HT-29 (cell line): ENCODE results near the gene PLEKHD1. TPM values are rescaled to one million over a fixed set of nuclear protein-coding genes. Genes with fewer than 3 reads are reported as not detected.
"Not testable (repeated sequence)": the region's sequence is repeated elsewhere in the genome, so short reads cannot be mapped to it uniquely, and the experiment has no call there.

ENCODE experiments used
- DNase-seq: peaks from one replicate; pipeline ENCODE4 v3.0.0-alpha.2; 2015; ENCODE audit warnings: low spot score
- total RNA-seq: library from RNA; depleted of rRNA; stranded (reverse); fragments of >200 nt; shearing (Covaris generic); gene quantifications from 2 replicates; pipeline ENCODE4 v1.2.3, GENCODE V29; 2014; rRNA removed

PLEKHD1 gene
- not detected in 2 replicates for total RNA-seq

GRCh38 chr14:69484444-69485314 lies at the start of gene PLEKHD1:
PLEKHD1 (plus strand) TSS chr14:69484728; CDS start chr14:69484966, 238 bp downstream.
- no peak for DNase-seq

DNA sequence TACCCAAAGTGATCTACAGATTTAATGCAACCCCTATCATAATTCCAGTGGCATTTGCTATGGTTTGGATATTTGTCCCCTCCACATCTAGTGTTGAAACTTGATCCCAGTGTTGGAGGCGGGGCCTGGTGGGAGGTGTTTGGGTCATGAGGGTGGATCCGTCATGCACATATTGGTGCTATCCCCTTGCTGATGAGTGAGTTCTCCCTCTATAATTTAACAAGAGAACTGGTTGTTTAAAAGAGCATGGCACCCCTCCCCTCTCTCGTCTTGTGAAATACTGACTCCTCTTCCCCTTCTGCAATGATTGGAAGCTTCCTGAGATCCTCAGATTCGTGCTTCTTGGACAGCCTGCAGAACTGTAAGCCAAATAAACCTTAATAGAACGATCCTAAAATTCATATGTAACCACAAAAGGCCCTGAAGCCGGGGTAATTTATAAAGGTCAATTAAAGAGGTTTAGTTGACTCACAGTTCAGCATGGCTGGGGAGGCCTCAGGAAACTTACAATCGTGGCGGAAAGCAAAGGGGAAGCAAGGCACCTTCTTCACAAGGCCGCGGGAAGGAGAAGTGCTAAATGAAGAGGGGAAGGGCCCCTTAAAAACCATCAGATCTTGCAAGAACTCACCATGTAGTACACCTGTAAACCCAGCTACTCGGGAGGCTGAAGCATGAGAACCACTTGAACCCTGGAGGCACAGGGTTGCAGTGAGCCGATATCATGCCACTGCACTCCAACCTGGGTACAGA lies 44.8 kb upstream of the PLEKHD1 start:
- no peak for DNase-seq

DNA sequence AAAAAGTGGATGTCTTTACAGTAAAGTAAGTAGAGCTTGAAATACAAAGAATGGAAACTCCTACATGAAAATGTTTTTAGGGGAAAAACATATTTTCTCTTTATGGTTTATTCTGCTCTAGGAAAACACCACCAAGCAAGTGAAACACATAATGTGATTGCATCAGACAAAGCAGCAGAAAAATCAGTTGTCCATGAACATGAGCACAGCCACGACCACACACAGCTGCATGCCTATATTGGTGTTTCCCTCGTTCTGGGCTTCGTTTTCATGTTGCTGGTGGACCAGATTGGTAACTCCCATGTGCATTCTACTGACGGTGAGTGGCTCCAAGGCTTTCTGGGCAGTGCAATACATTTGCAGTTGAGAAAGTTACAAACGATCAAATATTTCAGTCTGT lies 42.6 kb upstream of the PLEKHD1 start:
- DNase-seq = no peak

DNA sequence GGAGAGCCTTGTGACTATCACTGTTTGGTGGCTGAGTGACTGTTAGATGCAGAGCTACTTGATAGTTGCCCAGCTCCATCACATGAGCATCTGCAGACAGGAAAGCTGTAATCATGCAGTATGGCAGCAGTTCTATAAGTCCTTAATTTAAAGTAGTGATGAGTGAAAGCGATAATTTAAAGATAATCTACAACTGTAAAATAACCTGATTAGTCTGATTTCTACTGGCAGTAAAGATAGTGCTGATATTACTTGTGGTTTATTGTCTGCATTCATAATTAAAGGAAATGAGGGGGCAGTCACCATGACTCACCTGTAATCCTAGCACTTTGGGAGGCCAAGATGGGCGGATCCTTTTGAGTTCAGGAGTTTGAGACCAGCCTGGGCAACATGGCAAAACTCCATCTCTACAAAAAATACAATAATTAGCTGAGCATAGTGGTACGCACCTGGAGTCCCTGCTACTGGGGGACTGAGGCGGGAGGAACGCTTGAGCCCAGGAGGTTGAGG lies 41.2 kb upstream of the PLEKHD1 start:
- no peak for DNase-seq

DNA sequence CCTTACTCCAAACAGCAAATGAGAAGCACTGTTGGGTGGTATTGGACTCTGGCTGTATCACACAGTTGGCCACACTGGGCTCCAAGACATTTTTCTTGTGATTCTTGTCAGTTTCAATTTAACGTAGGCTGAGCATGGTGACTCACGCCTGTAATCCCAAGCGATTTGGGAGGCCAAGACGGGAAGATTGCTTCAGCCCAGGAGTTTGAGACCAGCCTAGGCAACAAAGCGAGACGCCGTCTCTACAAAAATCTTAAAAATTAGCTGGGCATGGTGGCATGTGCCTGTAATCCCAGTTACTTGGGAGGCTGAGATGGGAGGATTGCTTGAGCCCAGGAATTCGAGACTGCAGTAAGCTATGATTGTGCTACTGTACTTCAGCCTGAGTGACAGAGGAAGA lies 35.3 kb upstream of the PLEKHD1 start:
- DNase-seq = no peak

DNA sequence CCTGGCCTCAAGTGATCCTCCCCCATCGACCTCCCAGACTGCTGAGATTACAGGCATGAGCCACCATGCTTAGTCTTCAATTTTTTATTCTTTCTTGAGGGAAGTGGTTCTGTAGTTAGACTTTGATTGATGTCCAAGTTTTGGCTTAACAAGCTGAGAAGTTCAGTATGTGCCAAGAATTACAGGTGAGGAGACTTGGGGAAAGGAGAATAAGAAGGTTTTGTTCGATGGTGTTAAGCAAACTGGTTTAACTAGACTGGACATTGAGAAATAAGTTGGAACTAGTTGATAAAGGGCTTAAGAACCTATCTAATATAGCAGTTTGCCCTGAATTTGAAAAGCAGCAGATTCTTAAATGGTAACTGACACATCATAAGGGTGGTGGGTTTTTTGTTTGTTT lies 32.6 kb upstream of the PLEKHD1 start:
- no peak for DNase-seq

- DNase-seq = no peak
Observed at GRCh38 chr14:69458350-69458749, 26.2 kb upstream of the PLEKHD1 start.

DNA sequence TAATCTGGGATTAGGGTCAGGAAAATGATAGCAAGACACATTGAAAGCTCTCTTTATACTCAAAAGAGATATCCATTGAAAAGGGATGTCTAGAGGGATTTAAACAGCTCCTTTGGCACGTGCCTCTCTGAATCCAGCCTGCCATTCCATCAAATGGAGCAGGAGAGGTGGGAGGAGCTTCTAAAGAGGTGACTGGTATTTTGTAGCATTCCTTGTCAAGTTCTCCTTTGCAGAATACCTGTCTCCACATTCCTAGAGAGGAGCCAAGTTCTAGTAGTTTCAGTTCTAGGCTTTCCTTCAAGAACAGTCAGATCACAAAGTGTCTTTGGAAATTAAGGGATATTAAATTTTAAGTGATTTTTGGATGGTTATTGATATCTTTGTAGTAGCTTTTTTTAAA lies 25.4 kb upstream of the PLEKHD1 start:
- no peak for DNase-seq

- peak; percentile 82 for DNase-seq
Observed at GRCh38 chr14:69460093-69460701, 24.3 kb upstream of the PLEKHD1 start.

- DNase-seq = no peak
Observed at GRCh38 chr14:69464379-69464778, 20.1 kb upstream of the PLEKHD1 start.

DNA sequence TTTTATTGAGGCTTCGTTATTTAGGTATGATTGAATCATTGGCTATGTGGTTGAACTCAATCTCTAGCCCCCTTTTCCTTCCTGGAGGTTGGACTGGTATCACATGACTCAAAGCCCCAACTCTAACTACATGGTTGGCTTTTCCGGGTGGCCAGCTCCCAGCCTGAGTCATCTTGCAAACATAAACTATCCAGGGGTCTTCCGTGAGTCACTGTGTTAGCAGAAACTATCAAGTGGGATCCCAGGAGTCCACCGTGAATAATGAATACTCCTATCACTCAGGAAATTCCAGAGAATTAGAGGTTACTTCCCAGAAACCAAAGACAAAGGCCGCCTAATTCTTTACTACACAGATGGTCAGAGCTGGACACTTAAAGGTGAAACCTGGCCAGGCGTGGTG lies 19.7 kb upstream of the PLEKHD1 start:
- DNase-seq = no peak

- no peak for DNase-seq
Observed at GRCh38 chr14:69468949-69469348, 15.6 kb upstream of the PLEKHD1 start.

GRCh38 chr14:69471436-69471835 lies 13.1 kb upstream of the PLEKHD1 start:
- DNase-seq = no peak

- DNase-seq = no peak
Observed at GRCh38 chr14:69471916-69472315, 12.6 kb upstream of the PLEKHD1 start.

GRCh38 chr14:69473260-69473659 lies 11.3 kb upstream of the PLEKHD1 start:
- DNase-seq = no peak

GRCh38 chr14:69473946-69474345 lies 10.6 kb upstream of the PLEKHD1 start:
- DNase-seq = no peak

DNA sequence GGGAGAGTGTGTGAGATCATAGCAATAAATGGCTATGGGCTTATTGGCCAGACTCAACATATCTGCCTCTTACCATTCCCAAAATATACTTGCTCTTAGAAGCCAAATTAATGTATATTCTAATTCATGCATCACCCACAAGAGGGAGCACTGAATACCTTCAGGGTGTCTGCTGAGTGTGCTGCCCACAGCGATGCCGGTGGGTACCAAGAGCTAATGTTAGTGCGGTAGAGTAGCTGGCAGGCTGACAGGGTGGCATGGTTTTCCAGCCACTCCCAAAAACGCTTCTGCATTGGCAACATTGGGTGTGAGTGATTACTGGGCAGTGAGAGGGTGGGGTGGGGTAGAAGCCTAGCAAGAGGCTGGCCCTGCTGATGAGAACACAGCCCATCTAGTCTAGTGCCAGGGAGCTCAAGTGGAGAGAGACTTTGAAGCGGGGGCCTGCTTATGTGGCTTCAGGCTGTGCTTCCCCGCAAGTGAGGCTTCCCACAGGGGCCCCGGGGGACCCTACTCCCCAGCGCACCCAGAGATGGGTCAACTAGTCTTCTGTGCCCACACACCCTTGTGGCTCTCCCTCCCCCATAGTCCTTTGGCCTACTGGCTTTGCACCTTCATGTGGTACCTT lies 9.2 kb upstream of the PLEKHD1 start:
- DNase-seq = peak; percentile 36

DNA sequence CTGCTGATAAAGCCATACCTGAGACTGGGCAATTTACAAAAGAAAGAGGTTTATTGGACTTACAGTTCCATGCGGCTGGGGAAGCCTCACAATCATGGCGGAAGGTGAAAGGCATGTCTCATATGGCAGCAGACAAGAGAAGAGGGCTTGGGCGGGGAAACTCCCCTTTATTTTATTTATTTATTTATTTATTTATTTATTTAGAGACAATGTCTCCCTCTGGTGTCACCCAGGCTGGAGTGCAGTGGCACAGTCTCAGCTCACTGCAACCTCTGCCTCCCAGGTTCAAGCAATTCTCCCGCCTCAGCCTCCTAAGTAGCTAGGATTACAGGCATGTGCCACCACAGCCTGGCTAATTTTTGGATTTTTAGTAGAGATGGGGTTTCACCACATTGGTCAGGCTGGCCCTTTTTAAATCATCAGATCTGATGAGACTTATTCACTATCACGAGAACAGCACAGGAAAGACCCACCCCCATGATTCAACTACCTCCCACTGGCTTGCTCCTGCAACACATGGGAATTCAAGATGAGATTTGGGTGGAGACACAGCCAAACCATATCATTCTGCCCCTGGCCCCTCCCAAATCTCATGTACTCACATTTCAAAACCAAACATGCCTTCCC lies 7.6 kb upstream of the PLEKHD1 start:
- DNase-seq = not testable (repeated sequence)

DNA sequence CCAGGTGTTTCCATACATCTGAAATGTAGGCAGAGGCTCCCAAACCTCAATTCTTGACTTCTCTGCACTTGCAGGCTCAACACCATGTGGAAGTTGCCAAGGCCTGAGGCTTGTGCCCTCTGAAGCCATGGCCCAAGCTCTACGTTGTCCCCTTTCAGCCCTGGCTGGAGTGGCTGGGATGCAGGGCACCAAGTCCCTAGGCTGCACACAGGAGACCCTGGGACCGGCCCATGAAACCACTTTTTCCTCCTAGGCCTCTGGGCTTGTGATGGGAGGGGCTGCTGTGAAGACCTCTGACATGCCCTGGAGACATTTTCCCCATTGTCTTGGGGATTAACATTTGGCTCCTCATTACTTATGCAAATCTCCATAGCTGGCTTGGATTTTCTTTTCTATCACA lies 6.5 kb upstream of the PLEKHD1 start:
- DNase-seq = not testable (repeated sequence)

- no peak for DNase-seq
Observed at GRCh38 chr14:69479696-69480095, 4.8 kb upstream of the PLEKHD1 start.

DNA sequence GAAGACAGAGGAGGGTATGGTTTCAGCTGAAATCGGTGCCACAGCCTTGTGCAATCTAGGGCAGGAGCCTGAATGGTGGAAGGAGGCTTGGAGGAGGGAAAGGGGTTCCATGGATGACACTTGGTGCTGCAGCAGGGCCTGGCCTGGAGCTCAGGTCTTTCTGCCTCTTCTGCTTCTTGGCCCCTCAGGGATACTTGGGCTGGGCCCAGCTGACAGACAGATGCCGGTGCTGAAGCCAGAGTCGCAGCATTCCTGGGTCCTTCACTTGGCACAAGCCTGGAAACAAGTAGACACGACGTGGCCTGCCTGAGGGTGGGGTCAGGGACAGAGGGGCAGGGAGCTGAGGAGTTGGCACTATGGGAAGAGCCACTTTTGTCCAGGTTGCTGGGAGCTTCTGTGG lies 4.4 kb upstream of the PLEKHD1 start:
- DNase-seq = no peak
